NB4 (cell line): ENCODE data around the gene HDAC9.

Experiments used
- POLR2A ChIP-seq: IDR thresholded peaks from 2 replicates; pipeline ENCODE4 v1.6.1; 2011; ENCODE audit warnings: mild to moderate bottlenecking; ENCODE audit not compliant: insufficient read length; ENCODE audit errors: extremely low read depth
- TF ChIP-seq, protein P1 (sequence below): IDR thresholded peaks from one replicate; pipeline ENCODE4 v1.5.1; 2012; ENCODE audit warnings: low read depth, low read length

DNA sequence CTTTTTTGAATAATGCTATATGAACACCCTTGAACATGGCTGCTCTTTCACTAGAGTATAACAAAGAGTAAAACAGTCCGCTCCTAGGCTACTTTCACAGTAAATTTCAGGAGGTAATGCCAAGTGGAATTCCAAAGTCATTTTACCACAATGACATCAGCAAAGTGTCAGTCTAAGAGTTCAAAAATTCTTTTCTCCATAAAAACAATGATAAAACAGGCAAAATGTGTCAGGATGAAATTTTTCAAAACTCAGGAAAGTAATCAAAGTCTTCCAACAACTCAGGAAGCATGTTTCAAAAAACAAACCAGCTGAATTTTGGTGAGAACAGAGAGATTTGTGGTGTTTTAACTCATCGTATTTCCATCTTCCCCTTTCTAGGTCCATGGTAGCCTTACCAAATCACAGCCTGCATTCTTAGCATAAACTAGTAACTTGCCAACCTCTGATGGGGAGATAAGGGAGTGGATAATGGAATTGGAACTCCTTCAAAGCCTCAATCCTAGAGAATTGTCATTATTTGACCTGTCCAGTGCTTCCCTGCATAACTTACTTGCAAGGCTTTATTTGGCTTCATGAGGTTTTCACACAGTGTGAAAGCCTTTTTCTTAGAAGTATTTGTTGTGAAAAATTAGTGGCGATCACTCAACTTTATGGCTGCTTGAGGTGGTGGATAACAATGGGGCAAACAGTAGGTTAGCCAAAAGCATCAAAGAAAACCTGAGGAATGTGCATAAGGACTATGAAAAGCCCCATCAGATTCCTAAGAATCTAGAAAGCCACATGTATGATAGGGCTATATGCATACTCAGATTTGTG is 302.7 kb downstream of the HDAC9 start:
- TF ChIP-seq, protein P1, sequence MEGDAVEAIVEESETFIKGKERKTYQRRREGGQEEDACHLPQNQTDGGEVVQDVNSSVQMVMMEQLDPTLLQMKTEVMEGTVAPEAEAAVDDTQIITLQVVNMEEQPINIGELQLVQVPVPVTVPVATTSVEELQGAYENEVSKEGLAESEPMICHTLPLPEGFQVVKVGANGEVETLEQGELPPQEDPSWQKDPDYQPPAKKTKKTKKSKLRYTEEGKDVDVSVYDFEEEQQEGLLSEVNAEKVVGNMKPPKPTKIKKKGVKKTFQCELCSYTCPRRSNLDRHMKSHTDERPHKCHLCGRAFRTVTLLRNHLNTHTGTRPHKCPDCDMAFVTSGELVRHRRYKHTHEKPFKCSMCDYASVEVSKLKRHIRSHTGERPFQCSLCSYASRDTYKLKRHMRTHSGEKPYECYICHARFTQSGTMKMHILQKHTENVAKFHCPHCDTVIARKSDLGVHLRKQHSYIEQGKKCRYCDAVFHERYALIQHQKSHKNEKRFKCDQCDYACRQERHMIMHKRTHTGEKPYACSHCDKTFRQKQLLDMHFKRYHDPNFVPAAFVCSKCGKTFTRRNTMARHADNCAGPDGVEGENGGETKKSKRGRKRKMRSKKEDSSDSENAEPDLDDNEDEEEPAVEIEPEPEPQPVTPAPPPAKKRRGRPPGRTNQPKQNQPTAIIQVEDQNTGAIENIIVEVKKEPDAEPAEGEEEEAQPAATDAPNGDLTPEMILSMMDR = no peak
- TF ChIP-seq POLR2A = no peak
